Sigmoid colon (tissue), 7 donors: ENCODE results near the gene NOS1AP. TPM values are rescaled to one million over a fixed set of nuclear protein-coding genes. Genes with fewer than 3 reads are reported as not detected.
"Not testable (repeated sequence)": the region's sequence is repeated elsewhere in the genome, so short reads cannot be mapped to it uniquely, and the experiment has no call there.

ENCODE experiments used
- DNase-seq: peaks from one replicate; pipeline ENCODE4 v3.0.0-alpha.2; 2019
- H3K27ac ChIP-seq, 4 donors: fragments of 200-600 bp; sonication (generic); one replicate each; pipeline ENCODE4 v1.5.1; 2016 to 2019; ENCODE audit warnings: mild to moderate bottlenecking in 1 of 4
- H3K27me3 ChIP-seq, 3 donors: fragments of 200-600 bp; sonication (generic); one replicate each; pipeline ENCODE4 v1.5.1; 2019; ENCODE audit warnings: mild to moderate bottlenecking in 1 of 3
- H3K36me3 ChIP-seq, 4 donors: fragments of 200-600 bp; sonication (generic); one replicate each; pipeline ENCODE4 v1.5.1; 2016 to 2019
- H3K4me1 ChIP-seq, 4 donors: fragments of 200-600 bp; sonication (generic); one replicate each; pipeline ENCODE4 v1.5.1; 2017 to 2019
- H3K4me3 ChIP-seq, 4 donors: fragments of 200-600 bp; sonication (generic); one replicate each; pipeline ENCODE4 v1.5.1; 2017 to 2019; ENCODE audit warnings: mild to moderate bottlenecking in 2 of 4, moderate library complexity in 1 of 4
- H3K9me3 ChIP-seq, 4 donors: fragments of 200-600 bp in 3 of 4; sonication (generic) in 3 of 4; one replicate each; pipeline versions ENCODE4 v1.5.1 to v1.6.1; 2013 to 2019
- CTCF ChIP-seq, 4 experiments: fragments of 450-650 bp in 3 of 4; fragments of 200-600 bp in 1 of 4; IDR thresholded peaks; one replicate each; pipeline ENCODE4 v1.5.1; 2016 to 2019; ENCODE audit warnings: antibody characterized with exemption in 4 of 4, mild to moderate bottlenecking in 3 of 4, moderate library complexity in 2 of 4
- EP300 ChIP-seq, 4 donors: sonication (generic); formaldehyde crosslinking; IDR thresholded peaks; one replicate each; pipeline ENCODE4 v1.6.1; 2017; ENCODE audit warnings: antibody characterized with exemption in 4 of 4
- POLR2A ChIP-seq, 2 donors: fragments of 450-650 bp; IDR thresholded peaks; one replicate each; pipeline ENCODE4 v1.6.1; 2016; ENCODE audit warnings: antibody characterized with exemption in 2 of 2, mild to moderate bottlenecking in 2 of 2, moderate library complexity in 2 of 2
- POLR2AphosphoS5 ChIP-seq, 4 donors: sonication (generic); formaldehyde crosslinking; IDR thresholded peaks; one replicate each; pipeline ENCODE4 v1.6.1; 2017; ENCODE audit warnings: antibody characterized with exemption in 4 of 4
- WGBS, 2 donors: extraction: QIAGEN DNeasy Blood & Tissue Kit; methylation state at CpG; one replicate each; pipeline ENCODE4 v1.1.7; 2013; 5-methylcytosine and 5-hydroxymethylcytosine counted together
- intact Hi-C: fragments of 100-400 bp; cut with DNase I; formaldehyde crosslinking; loops from one replicate; pipeline ENCODE4 v1.15.1; 2023
- polyA plus RNA-seq, 3 donors: library from polyadenylated mRNA; stranded (reverse); fragments of 200-250 nt; gene quantifications; one replicate each; pipeline ENCODE4 v1.2.3, GENCODE V29; 2013
- total RNA-seq, 4 donors: library from RNA; depleted of rRNA; stranded (reverse); fragments of >200 nt; gene quantifications; one replicate each; pipeline ENCODE4 v1.1.0, GENCODE V29; 2016
- donor health status: healthy with polysubstance abuse.
- donor health status: Bipolar disorder and iron deficiency.
- donor health status: healthy.

The NOS1AP gene
- total and polyA plus RNA-seq, 7 donors = 1.2 to 11.9 (median 4.6) TPM

- H3K27ac ChIP-seq = peak overlapping the region in 3 of 4 donors; percentile 3 to 48 (median 35)
- H3K27me3 ChIP-seq = peaks cover 0 to 4% (median 0%) of the 10 kb centered on the region in 3 donors
- DNase-seq = no peak
- H3K4me3 ChIP-seq = no peak overlapping the region
- TF ChIP-seq POLR2AphosphoS5 (IDR thresholded peaks at IDR 0.05) (no peak), EP300 (IDR thresholded peaks at IDR 0.05) (no peak), CTCF (IDR thresholded peaks at IDR 0.05) (no peak), POLR2A (IDR thresholded peaks at IDR 0.05) (no peak)
- H3K4me1 ChIP-seq = peaks cover 0 to 12% (median 11%) of the 10 kb centered on the region in 4 donors
- no peaks in the 10 kb centered on the region for H3K36me3 ChIP-seq
- H3K9me3 ChIP-seq = no peaks in the 10 kb centered on the region
- 69 to 87% methylated on average over 4 of the region's 4 CpGs for WGBS, 2 donors
- intact Hi-C loops = no loop called here
These were observed 6.9 kb upstream of the NOS1AP start for GRCh38 chr1:162062542-162063015.

- H3K36me3 ChIP-seq = no peaks in the 10 kb centered on the region
- H3K4me1 ChIP-seq = peaks cover 0 to 19% (median 11%) of the 10 kb centered on the region in 4 donors
- no peak for DNase-seq
- WGBS, 2 donors = 29 to 52% methylated on average over 2 of the region's 2 CpGs
- H3K9me3 ChIP-seq = no peaks in the 10 kb centered on the region
- TF ChIP-seq POLR2A (IDR thresholded peaks at IDR 0.05) = no peak
- no peak for TF ChIP-seq CTCF (IDR thresholded peaks at IDR 0.05)
- no peak for TF ChIP-seq POLR2AphosphoS5 (IDR thresholded peaks at IDR 0.05)
- no peak for TF ChIP-seq EP300 (IDR thresholded peaks at IDR 0.05)
- no peak overlapping the region for H3K4me3 ChIP-seq
- H3K27ac ChIP-seq = no peak overlapping the region
- intact Hi-C loops = no loop called here
- H3K27me3 ChIP-seq = peaks cover 0 to 4% (median 0%) of the 10 kb centered on the region in 3 donors
These were observed 4.5 kb upstream of the NOS1AP start for GRCh38 chr1:162065016-162065415.

- H3K9me3 ChIP-seq, intact Hi-C loops, H3K27ac ChIP-seq, H3K4me3 ChIP-seq, H3K36me3 ChIP-seq, DNase-seq, H3K27me3 ChIP-seq: not testable (repeated sequence)
- peaks cover 0 to 36% (median 22%) of the 10 kb centered on the region in 4 donors for H3K4me1 ChIP-seq
- WGBS, 2 donors = 83 to 91% methylated on average over 4 of the region's 4 CpGs
These were observed 2.7 kb upstream of the NOS1AP start for GRCh38 chr1:162066836-162067235.

GRCh38 chr1:162067466-162067865, 2.0 kb upstream of the NOS1AP start:
- no peaks in the 10 kb centered on the region for H3K9me3 ChIP-seq
- no peak overlapping the region for H3K4me3 ChIP-seq
- H3K27ac ChIP-seq = no peak overlapping the region
- H3K27me3 ChIP-seq = peaks cover 0 to 4% (median 0%) of the 10 kb centered on the region in 3 donors
- 77 to 79% methylated on average over 1 of the region's 1 CpG for WGBS, 2 donors
- no peak for DNase-seq
- peaks cover 0 to 41% (median 26%) of the 10 kb centered on the region in 4 donors for H3K4me1 ChIP-seq
- H3K36me3 ChIP-seq = no peaks in the 10 kb centered on the region
- TF ChIP-seq EP300 (IDR thresholded peaks at IDR 0.05) (no peak), POLR2AphosphoS5 (IDR thresholded peaks at IDR 0.05) (no peak), CTCF (IDR thresholded peaks at IDR 0.05) (no peak), POLR2A (IDR thresholded peaks at IDR 0.05) (no peak)
- intact Hi-C loops = no loop called here

GRCh38 chr1:162068301-162068700, 1.2 kb upstream of the NOS1AP start:
- intact Hi-C loops = no loop called here
- no peak overlapping the region for H3K27ac ChIP-seq
- TF ChIP-seq EP300 (IDR thresholded peaks at IDR 0.05) (no peak), CTCF (IDR thresholded peaks at IDR 0.05) (no peak), POLR2A (IDR thresholded peaks at IDR 0.05) (no peak), POLR2AphosphoS5 (IDR thresholded peaks at IDR 0.05) (no peak)

More at GRCh38 chr1:162068301-162068700, 1.2 kb upstream of the NOS1AP start:
- DNase-seq = no peak
- Histone ChIP-seq H3K9me3 (no peaks in the 10 kb centered on the region), H3K4me3 (no peak overlapping the region), H3K27me3 (peaks cover 0 to 4% (median 0%) of the 10 kb centered on the region in 3 donors), H3K4me1 (peaks cover 0 to 42% (median 22%) of the 10 kb centered on the region in 4 donors), H3K36me3 (no peaks in the 10 kb centered on the region)
- WGBS, 2 donors = 74 to 91% methylated on average over 4 of the region's 4 CpGs
